ENCODE results near the gene SRD5A3. TPM values are rescaled to one million over a fixed set of nuclear protein-coding genes. Genes with fewer than 3 reads are reported as not detected.
"Not testable (repeated sequence)": the region's sequence is repeated elsewhere in the genome, so short reads cannot be mapped to it uniquely, and the experiment has no call there.

Gene SRD5A3
- total and polyA plus RNA-seq, 5 donors: 9.5 to 14.9 (median 9.9) TPM

GRCh38 chr4:55358668-55359067 is 12.6 kb downstream of the SRD5A3 start:
- H3K27ac ChIP-seq (ENCODE audit: low read length): no peak overlapping the region
- H3K27me3 ChIP-seq (ENCODE audit: control insufficient read depth, insufficient read depth): no peaks in the 10 kb centered on the region
- intact Hi-C loops (cut with DNase I): no loop called here
- no peaks in the 10 kb centered on the region for H3K9me3 ChIP-seq (ENCODE audit: control insufficient read depth, low read length)
- H3K4me1 ChIP-seq (ENCODE audit: control insufficient read depth, insufficient read depth, low read length): peaks cover 4% of the 10 kb centered on the region
- ATAC-seq (peak; percentile 48 to 64), DNase-seq (no peak)
- H3K4me3 ChIP-seq (ENCODE audit: low read length): no peak overlapping the region
- 34% methylated on average over 2 of the region's 2 CpGs for WGBS

- peak; percentile 70 to 81 for ATAC-seq
- peaks cover 4% of the 10 kb centered on the region for H3K4me1 ChIP-seq (ENCODE audit: control insufficient read depth, insufficient read depth, low read length)
- no peak for DNase-seq
- no peaks in the 10 kb centered on the region for H3K9me3 ChIP-seq (ENCODE audit: control insufficient read depth, low read length)
- 53% methylated on average over 8 of the region's 8 CpGs for WGBS
- intact Hi-C loops (cut with DNase I): no loop called here
- no peak overlapping the region for H3K4me3 ChIP-seq (ENCODE audit: low read length)
- peak overlapping the region; percentile 79 for H3K27ac ChIP-seq (ENCODE audit: low read length)
- no peaks in the 10 kb centered on the region for H3K27me3 ChIP-seq (ENCODE audit: control insufficient read depth, insufficient read depth)
Observed at GRCh38 chr4:55359397-55359916, 13.4 kb downstream of the SRD5A3 start.

GRCh38 chr4:55362938-55363337 is 16.9 kb downstream of the SRD5A3 start:
- H3K27me3 ChIP-seq (ENCODE audit: control insufficient read depth, insufficient read depth); H3K4me3 ChIP-seq (ENCODE audit: low read length); H3K4me1 ChIP-seq (ENCODE audit: control insufficient read depth, insufficient read depth, low read length); intact Hi-C loops (cut with DNase I); H3K9me3 ChIP-seq (ENCODE audit: control insufficient read depth, low read length); ATAC-seq; H3K27ac ChIP-seq (ENCODE audit: low read length); DNase-seq: not testable (repeated sequence)
- 96% methylated on average over 9 of the region's 9 CpGs for WGBS

GRCh38 chr4:55363691-55364351 is 17.8 kb downstream of the SRD5A3 start:
- no peak for ATAC-seq
- H3K4me3 ChIP-seq (ENCODE audit: low read length): no peak overlapping the region
- intact Hi-C loops (cut with DNase I): no loop called here
- H3K27me3 ChIP-seq (ENCODE audit: control insufficient read depth, insufficient read depth): no peaks in the 10 kb centered on the region
- WGBS: 91% methylated on average over 9 of the region's 9 CpGs
- no peak overlapping the region for H3K27ac ChIP-seq (ENCODE audit: low read length)
- peaks cover 4% of the 10 kb centered on the region for H3K4me1 ChIP-seq (ENCODE audit: control insufficient read depth, insufficient read depth, low read length)
- no peaks in the 10 kb centered on the region for H3K9me3 ChIP-seq (ENCODE audit: control insufficient read depth, low read length)
- DNase-seq: no peak

- ATAC-seq (peak in 1 of 2 donors; percentile 16), DNase-seq (no peak)
- no peaks in the 10 kb centered on the region for H3K9me3 ChIP-seq (ENCODE audit: control insufficient read depth, low read length)
- H3K4me1 ChIP-seq (ENCODE audit: control insufficient read depth, insufficient read depth, low read length): no peaks in the 10 kb centered on the region
- intact Hi-C loops (cut with DNase I): no loop called here
- peak overlapping the region; percentile 20 for H3K27ac ChIP-seq (ENCODE audit: low read length)
- H3K4me3 ChIP-seq (ENCODE audit: low read length): no peak overlapping the region
- H3K27me3 ChIP-seq (ENCODE audit: control insufficient read depth, insufficient read depth): no peaks in the 10 kb centered on the region
- 80% methylated on average over 9 of the region's 9 CpGs for WGBS
Observed at GRCh38 chr4:55364691-55365344, 18.8 kb downstream of the SRD5A3 start.

GRCh38 chr4:55365345-55365728 is 19.3 kb downstream of the SRD5A3 start:
- ATAC-seq (no peak), DNase-seq (no peak)
- no peaks in the 10 kb centered on the region for H3K9me3 ChIP-seq (ENCODE audit: control insufficient read depth, low read length)
- 97% methylated on average over 7 of the region's 7 CpGs for WGBS
- intact Hi-C loops (cut with DNase I): no loop called here
- H3K4me3 ChIP-seq (ENCODE audit: low read length): no peak overlapping the region
- H3K27me3 ChIP-seq (ENCODE audit: control insufficient read depth, insufficient read depth): no peaks in the 10 kb centered on the region
- H3K4me1 ChIP-seq (ENCODE audit: control insufficient read depth, insufficient read depth, low read length): no peaks in the 10 kb centered on the region
- H3K27ac ChIP-seq (ENCODE audit: low read length): peak overlapping the region; percentile 20

GRCh38 chr4:55366621-55367020 is 20.6 kb downstream of the SRD5A3 start:
- intact Hi-C loops (cut with DNase I): no loop called here
- WGBS: 90% methylated on average over 7 of the region's 7 CpGs
- no peaks in the 10 kb centered on the region for H3K27me3 ChIP-seq (ENCODE audit: control insufficient read depth, insufficient read depth)
- H3K4me1 ChIP-seq (ENCODE audit: control insufficient read depth, insufficient read depth, low read length): no peaks in the 10 kb centered on the region
- no peak for ATAC-seq
- H3K4me3 ChIP-seq (ENCODE audit: low read length): no peak overlapping the region
- H3K27ac ChIP-seq (ENCODE audit: low read length): no peak overlapping the region
- DNase-seq: no peak
- H3K9me3 ChIP-seq (ENCODE audit: control insufficient read depth, low read length): no peaks in the 10 kb centered on the region

GRCh38 chr4:55367084-55367722 is 21.2 kb downstream of the SRD5A3 start:
- Histone ChIP-seq H3K4me1 (ENCODE audit: control insufficient read depth, insufficient read depth, low read length) (no peaks in the 10 kb centered on the region), H3K9me3 (ENCODE audit: control insufficient read depth, low read length) (no peaks in the 10 kb centered on the region), H3K27me3 (ENCODE audit: control insufficient read depth, insufficient read depth) (no peaks in the 10 kb centered on the region), H3K27ac (ENCODE audit: low read length) (no peak overlapping the region), H3K4me3 (ENCODE audit: low read length) (no peak overlapping the region)
- 86% methylated on average over 6 of the region's 6 CpGs for WGBS
- ATAC-seq: no peak
- no peak for DNase-seq
- intact Hi-C loops (cut with DNase I): no loop called here

- Histone ChIP-seq H3K4me3 (ENCODE audit: low read length) (no peak overlapping the region), H3K27me3 (ENCODE audit: control insufficient read depth, insufficient read depth) (no peaks in the 10 kb centered on the region), H3K9me3 (ENCODE audit: control insufficient read depth, low read length) (no peaks in the 10 kb centered on the region), H3K4me1 (ENCODE audit: control insufficient read depth, insufficient read depth, low read length) (no peaks in the 10 kb centered on the region), H3K27ac (ENCODE audit: low read length) (no peak overlapping the region)
- no peak for DNase-seq
- no peak for ATAC-seq
- intact Hi-C loops (cut with DNase I): no loop called here
- 98% methylated on average over 2 of the region's 2 CpGs for WGBS
Observed at GRCh38 chr4:55369968-55370367, 23.9 kb downstream of the SRD5A3 start.

GRCh38 chr4:55372259-55372658 is 26.2 kb downstream of the SRD5A3 start:
- H3K27ac ChIP-seq (ENCODE audit: low read length): no peak overlapping the region
- no peaks in the 10 kb centered on the region for H3K9me3 ChIP-seq (ENCODE audit: control insufficient read depth, low read length)
- H3K27me3 ChIP-seq (ENCODE audit: control insufficient read depth, insufficient read depth): no peaks in the 10 kb centered on the region
- peak in 1 of 2 donors; percentile 11 for ATAC-seq
- WGBS: 79% methylated on average over 7 of the region's 7 CpGs
- DNase-seq: no peak
- intact Hi-C loops (cut with DNase I): no loop called here
- H3K4me1 ChIP-seq (ENCODE audit: control insufficient read depth, insufficient read depth, low read length): no peaks in the 10 kb centered on the region
- no peak overlapping the region for H3K4me3 ChIP-seq (ENCODE audit: low read length)

GRCh38 chr4:55373461-55373860 is 27.4 kb downstream of the SRD5A3 start:
- DNase-seq (no peak), ATAC-seq (no peak)
- no peak overlapping the region for H3K27ac ChIP-seq (ENCODE audit: low read length)
- WGBS: 97% methylated on average over 1 of the region's 1 CpG
- H3K27me3 ChIP-seq (ENCODE audit: control insufficient read depth, insufficient read depth): no peaks in the 10 kb centered on the region
- H3K4me3 ChIP-seq (ENCODE audit: low read length): no peak overlapping the region
- no peaks in the 10 kb centered on the region for H3K9me3 ChIP-seq (ENCODE audit: control insufficient read depth, low read length)
- intact Hi-C loops (cut with DNase I): no loop called here
- no peaks in the 10 kb centered on the region for H3K4me1 ChIP-seq (ENCODE audit: control insufficient read depth, insufficient read depth, low read length)
